ENCODE measurements around the gene KCTD20. TPM values are rescaled to one million over a fixed set of nuclear protein-coding genes. Genes with fewer than 3 reads are reported as not detected.
"Not testable (repeated sequence)": the region's sequence is repeated elsewhere in the genome, so short reads cannot be mapped to it uniquely, and the experiment has no call there.

The KCTD20 gene
- total RNA-seq, 4 donors from 2014 or later = 47.3 to 78.2 (median 63.0) TPM

DNA sequence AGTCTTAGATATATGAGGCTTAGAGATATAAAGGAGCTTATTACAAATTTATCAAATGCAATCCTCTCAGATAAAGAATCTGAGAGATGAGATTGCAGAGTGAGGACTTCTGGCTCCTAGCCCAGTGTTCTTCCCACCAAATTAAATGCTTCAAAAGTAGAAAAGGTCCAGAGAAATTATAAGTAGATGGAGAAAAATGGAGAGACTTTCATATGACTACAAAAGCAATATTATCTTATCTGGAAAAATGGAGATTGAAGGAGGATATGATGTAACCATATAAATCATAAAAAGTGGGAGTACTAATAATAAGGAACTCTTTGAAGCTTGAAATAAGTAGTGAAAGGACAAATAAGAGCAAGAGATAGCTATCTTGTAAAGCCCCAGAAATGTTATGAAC, 2.8 kb downstream of the KCTD20 start:
- peak overlapping the region in 3 of 4 donors; percentile 96 to 100 (median 99) for H3K27ac ChIP-seq (replicated peaks in 1 of 4)
- no peak for TF ChIP-seq POLR2A (IDR thresholded peaks at IDR 0.05; ENCODE audit: low read depth)
- TF ChIP-seq, protein P1, sequence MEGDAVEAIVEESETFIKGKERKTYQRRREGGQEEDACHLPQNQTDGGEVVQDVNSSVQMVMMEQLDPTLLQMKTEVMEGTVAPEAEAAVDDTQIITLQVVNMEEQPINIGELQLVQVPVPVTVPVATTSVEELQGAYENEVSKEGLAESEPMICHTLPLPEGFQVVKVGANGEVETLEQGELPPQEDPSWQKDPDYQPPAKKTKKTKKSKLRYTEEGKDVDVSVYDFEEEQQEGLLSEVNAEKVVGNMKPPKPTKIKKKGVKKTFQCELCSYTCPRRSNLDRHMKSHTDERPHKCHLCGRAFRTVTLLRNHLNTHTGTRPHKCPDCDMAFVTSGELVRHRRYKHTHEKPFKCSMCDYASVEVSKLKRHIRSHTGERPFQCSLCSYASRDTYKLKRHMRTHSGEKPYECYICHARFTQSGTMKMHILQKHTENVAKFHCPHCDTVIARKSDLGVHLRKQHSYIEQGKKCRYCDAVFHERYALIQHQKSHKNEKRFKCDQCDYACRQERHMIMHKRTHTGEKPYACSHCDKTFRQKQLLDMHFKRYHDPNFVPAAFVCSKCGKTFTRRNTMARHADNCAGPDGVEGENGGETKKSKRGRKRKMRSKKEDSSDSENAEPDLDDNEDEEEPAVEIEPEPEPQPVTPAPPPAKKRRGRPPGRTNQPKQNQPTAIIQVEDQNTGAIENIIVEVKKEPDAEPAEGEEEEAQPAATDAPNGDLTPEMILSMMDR (IDR thresholded peaks at IDR 0.05) = no peak
- TF ChIP-seq POLR2AphosphoS5 (IDR thresholded peaks at IDR 0.05) = no peak
- TF ChIP-seq EP300 (IDR thresholded peaks at IDR 0.05) = no peak
- intact Hi-C loops (cut with DNase I) = no loop called here

DNA sequence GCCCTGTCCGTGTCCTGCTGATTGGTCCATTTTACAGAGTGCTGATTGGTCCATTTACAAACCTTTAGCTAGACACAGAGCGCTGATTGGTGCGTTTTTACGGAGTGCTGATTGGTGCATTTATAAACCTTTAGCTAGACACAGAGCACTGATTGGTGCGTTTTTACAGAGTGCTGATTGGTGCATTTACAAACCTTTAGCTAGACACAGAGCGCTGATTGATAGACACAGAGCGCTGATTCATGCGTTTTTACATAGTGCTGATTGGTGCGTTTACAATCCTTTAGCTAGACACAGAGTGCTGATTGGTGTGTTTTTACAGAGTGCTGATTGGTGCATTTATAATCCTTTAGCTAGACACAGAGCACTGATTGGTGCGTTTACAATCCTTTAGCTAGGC, 6.4 kb downstream of the KCTD20 start:
- peaks cover 0 to 16% (median 7%) of the 10 kb centered on the region in 4 donors for H3K36me3 ChIP-seq
- DNase-seq (ENCODE audit: extremely low spot score); H3K4me3 ChIP-seq; H3K9me3 ChIP-seq; H3K27me3 ChIP-seq; H3K27ac ChIP-seq (replicated peaks in 1 of 4); intact Hi-C loops (cut with DNase I): not testable (repeated sequence)
- WGBS = over 99% methylated on average over 10 of the region's 10 CpGs
- H3K4me1 ChIP-seq = peaks cover 16 to 44% (median 29%) of the 10 kb centered on the region in 4 donors

More for the DNA sequence above, 2.8 kb downstream of the KCTD20 start:
- H3K4me1 ChIP-seq = peaks cover 34 to 66% (median 52%) of the 10 kb centered on the region in 4 donors
- no peak for DNase-seq (ENCODE audit: extremely low spot score)
- H3K4me3 ChIP-seq = no peak overlapping the region
- no peaks in the 10 kb centered on the region for H3K9me3 ChIP-seq
- no peaks in the 10 kb centered on the region for H3K27me3 ChIP-seq
- H3K36me3 ChIP-seq = peaks cover 0 to 11% (median 2%) of the 10 kb centered on the region in 4 donors

DNA sequence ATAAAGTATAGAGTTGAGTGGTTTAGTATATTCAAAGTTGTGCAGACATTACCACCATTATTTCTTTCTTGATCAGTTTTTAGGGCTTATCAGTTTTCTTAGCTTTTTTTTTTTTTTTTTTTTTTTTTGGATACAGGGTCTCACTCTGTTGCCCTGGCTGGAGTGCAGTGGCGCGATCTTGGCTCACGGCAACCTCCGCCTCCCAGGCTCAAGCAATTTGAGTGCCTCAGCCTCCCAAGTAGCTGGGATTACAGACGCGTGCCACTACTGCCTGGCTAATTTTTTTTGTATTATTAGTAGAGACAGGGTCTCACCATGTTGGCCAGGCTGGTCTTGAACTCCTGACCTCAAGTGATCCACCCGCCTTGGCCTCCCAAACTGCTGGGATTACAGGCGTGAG, 10.1 kb downstream of the KCTD20 start:
- Histone ChIP-seq H3K36me3 (peaks cover 0 to 16% (median 7%) of the 10 kb centered on the region in 4 donors), H3K4me1 (peaks cover 0 to 22% (median 2%) of the 10 kb centered on the region in 4 donors)
- H3K27ac ChIP-seq (replicated peaks in 1 of 4); H3K27me3 ChIP-seq; intact Hi-C loops (cut with DNase I); H3K9me3 ChIP-seq; H3K4me3 ChIP-seq; DNase-seq (ENCODE audit: extremely low spot score): not testable (repeated sequence)
- 98% methylated on average over 8 of the region's 8 CpGs for WGBS

DNA sequence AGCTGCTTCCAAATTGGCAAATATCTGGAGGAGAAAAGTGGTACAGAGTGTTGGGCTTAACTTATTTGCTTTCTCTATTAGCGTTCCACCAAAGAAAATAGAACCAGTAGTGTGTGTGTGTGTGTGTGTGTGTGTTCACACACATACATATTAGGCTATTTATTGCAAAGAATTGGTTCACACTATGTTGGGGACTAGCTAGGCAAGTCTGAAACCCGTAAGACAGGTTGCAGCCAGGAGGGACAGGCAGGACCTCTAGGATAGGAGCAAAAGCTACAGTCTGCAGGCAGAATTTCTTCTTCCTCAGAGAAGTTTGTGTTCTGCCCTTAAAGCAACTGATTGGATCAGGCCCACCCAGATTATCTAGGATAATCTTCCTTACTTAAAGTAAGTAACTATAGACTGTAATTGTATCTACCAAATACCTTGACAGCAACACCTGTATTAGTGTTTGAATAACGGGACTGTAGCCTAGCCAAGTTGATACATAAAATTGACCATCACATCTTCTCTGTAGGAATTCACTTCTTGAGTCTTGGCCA, 12.8 kb downstream of the KCTD20 start:
- H3K4me3 ChIP-seq = no peak overlapping the region
- intact Hi-C loops (cut with DNase I) = no loop called here

DNA sequence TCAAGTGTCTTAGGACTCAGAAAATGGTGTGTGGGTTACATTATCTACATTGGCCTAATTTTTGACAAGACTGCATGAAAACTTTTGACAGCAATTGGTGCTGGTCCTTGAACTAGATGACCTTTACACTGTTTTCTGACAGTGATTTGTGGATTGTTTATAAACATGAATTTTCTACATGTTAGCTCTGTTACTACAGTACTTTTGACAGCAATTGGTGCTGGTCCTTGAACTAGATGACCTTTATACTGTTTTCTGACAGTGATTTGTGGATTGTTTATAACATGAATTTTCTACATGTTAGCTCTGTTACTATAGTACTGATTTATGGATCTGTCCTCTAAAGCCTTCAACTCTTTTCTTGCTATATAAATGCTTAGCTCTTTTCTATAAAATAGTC, 16.7 kb downstream of the KCTD20 start:
- TF ChIP-seq, protein P1 (IDR thresholded peaks at IDR 0.05) = no peak
- TF ChIP-seq EP300 (IDR thresholded peaks at IDR 0.05) (no peak), POLR2A (IDR thresholded peaks at IDR 0.05; ENCODE audit: low read depth) (no peak), POLR2AphosphoS5 (IDR thresholded peaks at IDR 0.05) (no peak)
- Histone ChIP-seq H3K4me1 (peaks cover 16 to 44% (median 21%) of the 10 kb centered on the region in 4 donors), H3K9me3 (no peaks in the 10 kb centered on the region), H3K27ac (replicated peaks in 1 of 4) (no peak overlapping the region), H3K27me3 (no peaks in the 10 kb centered on the region), H3K36me3 (no peaks in the 10 kb centered on the region), H3K4me3 (no peak overlapping the region)
- no peak for DNase-seq (ENCODE audit: extremely low spot score)
- intact Hi-C loops (cut with DNase I) = no loop called here

More for the DNA sequence above, 12.8 kb downstream of the KCTD20 start:
- Histone ChIP-seq H3K36me3 (peaks cover 0 to 10% (median 2%) of the 10 kb centered on the region in 4 donors), H3K27me3 (no peaks in the 10 kb centered on the region), H3K9me3 (no peaks in the 10 kb centered on the region), H3K27ac (replicated peaks in 1 of 4) (no peak overlapping the region), H3K4me1 (peaks cover 5 to 27% (median 20%) of the 10 kb centered on the region in 4 donors)
- WGBS = 89% methylated on average over 3 of the region's 3 CpGs
- no peak for TF ChIP-seq POLR2A (IDR thresholded peaks at IDR 0.05; ENCODE audit: low read depth)
- TF ChIP-seq, protein P1 (IDR thresholded peaks at IDR 0.05) = no peak
- no peak for TF ChIP-seq EP300 (IDR thresholded peaks at IDR 0.05)
- TF ChIP-seq POLR2AphosphoS5 (IDR thresholded peaks at IDR 0.05) = no peak
- DNase-seq (ENCODE audit: extremely low spot score) = no peak

DNA sequence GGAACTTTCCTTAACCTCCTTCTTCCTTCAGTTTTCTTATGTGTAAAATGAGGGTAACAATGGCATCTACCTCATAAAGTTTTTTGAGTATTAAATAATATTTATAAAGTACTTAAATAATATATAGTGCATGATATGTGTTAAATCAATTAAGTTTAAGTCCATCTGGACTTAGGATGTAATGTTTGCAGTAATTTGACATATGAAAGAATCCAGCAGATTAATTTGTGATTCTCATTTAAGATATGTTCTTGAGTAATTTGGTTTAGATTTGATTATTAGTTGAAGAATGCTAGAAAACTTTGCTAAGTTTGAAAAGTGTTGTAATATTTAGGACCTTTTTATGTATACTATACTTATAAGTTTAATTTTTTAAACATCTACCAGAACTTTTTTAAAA, 18.1 kb downstream of the KCTD20 start:
- intact Hi-C loops (cut with DNase I) = no loop called here
- TF ChIP-seq, protein P1 (IDR thresholded peaks at IDR 0.05) = no peak
- TF ChIP-seq POLR2A (IDR thresholded peaks at IDR 0.05; ENCODE audit: low read depth) (no peak), POLR2AphosphoS5 (IDR thresholded peaks at IDR 0.05) (no peak), EP300 (IDR thresholded peaks at IDR 0.05) (no peak)
- DNase-seq (ENCODE audit: extremely low spot score) = no peak
- Histone ChIP-seq H3K27ac (replicated peaks in 1 of 4) (no peak overlapping the region), H3K4me1 (peaks cover 16 to 44% (median 18%) of the 10 kb centered on the region in 4 donors), H3K27me3 (no peaks in the 10 kb centered on the region), H3K4me3 (no peak overlapping the region), H3K36me3 (no peaks in the 10 kb centered on the region), H3K9me3 (no peaks in the 10 kb centered on the region)
